AG04450 (cell line): ENCODE data around the gene DNASE2B. TPM values are rescaled to one million over a fixed set of nuclear protein-coding genes. Genes with fewer than 3 reads are reported as not detected.

ENCODE experiments used
- CTCF ChIA-PET: fragments of 300-600, 350-600 bp; formaldehyde crosslinking; extraction: SDS; loops from one replicate; lab custom pipeline; 2022; ENCODE audit warnings: antibody characterized with exemption, inconsistent platforms; lab: Charles Lee
- POLR2A ChIA-PET: fragments of 350-600 bp; formaldehyde crosslinking; extraction: SDS; loops from one replicate; lab custom pipeline; 2021; ENCODE audit warnings: antibody characterized with exemption, inconsistent platforms; lab: Yijun Ruan, JAX
- DNase-seq: peaks from one replicate; pipeline ENCODE4 v3.0.0-alpha.2; 2011; ENCODE audit warnings: low read depth, low spot score
- H3K27ac ChIP-seq: one replicate; pipeline ENCODE4 v1.5.1; 2012; ENCODE audit warnings: low read depth, low read length, control low read depth
- H3K27me3 ChIP-seq: one replicate; pipeline ENCODE4 v1.6.0; 2012; ENCODE audit warnings: low read length; ENCODE audit not compliant: control insufficient read depth, insufficient read depth
- H3K4me3 ChIP-seq: 2 replicates; pipeline ENCODE4 v1.5.1; 2011; ENCODE audit warnings: mild to moderate bottlenecking, low read depth, low read length, control low read depth
- H3K9me3 ChIP-seq: 2 replicates; pipeline ENCODE4 v1.5.1; 2012; ENCODE audit warnings: low read length; ENCODE audit not compliant: control insufficient read depth, insufficient read depth
- polyA plus RNA-seq: library from polyadenylated mRNA; depleted of rRNA; stranded (reverse); fragments of >200 nt; gene quantifications from 2 replicates; pipeline ENCODE4 v1.2.3, GENCODE V29; 2011; rRNA removed
- TF ChIP-seq, protein P1 (sequence below): IDR thresholded peaks from 2 replicates; pipeline ENCODE4 v1.5.1; 2011; ENCODE audit warnings: low read depth, low read length, control low read depth, inconsistent platforms

DNASE2B gene
- polyA plus RNA-seq, 1 experiment = not detected

DNA sequence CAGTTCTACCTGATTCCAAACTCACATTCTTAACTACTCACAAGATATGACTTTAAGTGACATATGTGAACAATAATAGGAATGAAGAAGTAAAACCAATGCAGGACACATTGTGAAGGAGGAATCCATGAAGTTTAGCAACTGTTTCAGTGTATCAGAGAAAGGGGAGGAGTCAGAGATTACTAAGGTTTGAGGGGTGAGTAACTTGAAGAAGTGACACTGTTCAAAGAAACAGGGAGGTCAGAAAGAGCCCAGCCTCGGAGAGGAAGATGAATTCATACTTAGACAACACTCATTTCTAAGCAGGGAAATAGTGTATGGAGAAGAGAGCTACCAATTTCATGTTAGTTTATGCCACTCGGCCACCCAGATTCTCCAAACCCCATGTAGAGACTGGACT lies 52.6 kb downstream of the DNASE2B start:
- ChIA-PET CTCF (interaction anchor here (1.8 kb wide), 1 partner anchor 303 kb away, joined by 5 read pairs; no protein-coding TSS in a partner anchor), POLR2A (no interaction called here)
- TF ChIP-seq, protein P1, sequence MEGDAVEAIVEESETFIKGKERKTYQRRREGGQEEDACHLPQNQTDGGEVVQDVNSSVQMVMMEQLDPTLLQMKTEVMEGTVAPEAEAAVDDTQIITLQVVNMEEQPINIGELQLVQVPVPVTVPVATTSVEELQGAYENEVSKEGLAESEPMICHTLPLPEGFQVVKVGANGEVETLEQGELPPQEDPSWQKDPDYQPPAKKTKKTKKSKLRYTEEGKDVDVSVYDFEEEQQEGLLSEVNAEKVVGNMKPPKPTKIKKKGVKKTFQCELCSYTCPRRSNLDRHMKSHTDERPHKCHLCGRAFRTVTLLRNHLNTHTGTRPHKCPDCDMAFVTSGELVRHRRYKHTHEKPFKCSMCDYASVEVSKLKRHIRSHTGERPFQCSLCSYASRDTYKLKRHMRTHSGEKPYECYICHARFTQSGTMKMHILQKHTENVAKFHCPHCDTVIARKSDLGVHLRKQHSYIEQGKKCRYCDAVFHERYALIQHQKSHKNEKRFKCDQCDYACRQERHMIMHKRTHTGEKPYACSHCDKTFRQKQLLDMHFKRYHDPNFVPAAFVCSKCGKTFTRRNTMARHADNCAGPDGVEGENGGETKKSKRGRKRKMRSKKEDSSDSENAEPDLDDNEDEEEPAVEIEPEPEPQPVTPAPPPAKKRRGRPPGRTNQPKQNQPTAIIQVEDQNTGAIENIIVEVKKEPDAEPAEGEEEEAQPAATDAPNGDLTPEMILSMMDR = no peak
- no peak overlapping the region for H3K27ac ChIP-seq
- no peaks in the 10 kb centered on the region for H3K9me3 ChIP-seq
- no peak overlapping the region for H3K4me3 ChIP-seq
- no peaks in the 10 kb centered on the region for H3K27me3 ChIP-seq
- DNase-seq = no peak

DNA sequence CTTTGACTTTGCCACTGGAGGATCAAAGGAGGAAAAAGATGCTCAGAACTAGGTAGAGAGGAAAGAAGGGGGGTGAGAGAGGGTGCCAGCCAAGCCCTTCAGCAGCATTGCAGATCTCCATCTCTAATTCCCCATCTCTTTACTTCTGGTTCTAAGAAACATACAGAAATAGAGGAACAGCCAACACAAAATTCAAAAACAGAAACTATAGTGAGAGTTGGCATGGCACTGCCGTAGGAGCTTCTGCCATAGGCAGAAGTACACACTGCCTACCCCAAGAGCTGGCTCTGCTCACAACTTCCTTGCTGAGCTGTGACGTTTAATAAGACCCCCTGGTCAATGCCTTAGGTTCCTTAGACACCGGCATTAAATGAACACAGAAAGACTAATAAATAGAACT lies 54.2 kb downstream of the DNASE2B start:
- TF ChIP-seq, protein P1 = no peak
- no peak overlapping the region for H3K27ac ChIP-seq
- ChIA-PET CTCF (no interaction called here), POLR2A (interaction anchor here (0.6 kb wide), 1 partner anchor 59 kb away, joined by 7 read pairs; no protein-coding TSS in a partner anchor)
- no peak overlapping the region for H3K4me3 ChIP-seq
- DNase-seq = no peak
- H3K9me3 ChIP-seq = no peaks in the 10 kb centered on the region
- peaks cover 4% of the 10 kb centered on the region for H3K27me3 ChIP-seq

DNA sequence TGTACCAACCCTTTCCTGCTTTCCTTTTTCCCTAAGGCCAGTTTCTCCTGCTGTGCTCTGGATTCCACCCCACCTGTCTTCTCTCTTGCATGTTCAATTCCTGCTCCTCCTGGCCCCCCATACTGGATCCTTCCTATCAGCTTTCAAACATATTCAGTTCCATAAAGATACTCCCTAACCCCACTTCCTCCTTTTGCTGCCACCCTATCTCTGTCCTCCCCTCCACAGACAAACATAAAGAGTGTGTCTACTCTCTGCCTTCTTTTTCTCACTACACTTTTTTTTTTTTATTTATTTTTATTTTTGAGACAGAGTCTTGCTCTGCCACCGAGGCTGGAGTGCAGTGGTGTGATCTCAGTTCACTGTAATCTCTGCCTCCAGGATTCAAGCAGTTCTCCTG lies 63.8 kb downstream of the DNASE2B start:
- no peak overlapping the region for H3K27ac ChIP-seq
- no peaks in the 10 kb centered on the region for H3K9me3 ChIP-seq
- TF ChIP-seq, protein P1 = no peak
- H3K4me3 ChIP-seq = no peak overlapping the region
- ChIA-PET POLR2A (no interaction called here), CTCF (interaction anchor here (1.4 kb wide), 1 partner anchor 310 kb away, joined by 4 read pairs; no protein-coding TSS in a partner anchor)
- no peak for DNase-seq
- peaks cover 28% of the 10 kb centered on the region for H3K27me3 ChIP-seq

Other genes starting within 250 kb of the DNASE2B start
- gene SAMD13, start 96.8 kb upstream of the DNASE2B start, polyA plus RNA-seq = 0.99 and 1.0 TPM in 2 replicates
- gene RPF1, start 80.8 kb downstream of the DNASE2B start, polyA plus RNA-seq = 36.4 and 46.5 TPM in 2 replicates
- gene SPATA1, start 107.9 kb downstream of the DNASE2B start, polyA plus RNA-seq = 0.81 and 0.99 TPM in 2 replicates
- 124 and 136 TPM in 2 replicates for gene GNG5, start 108.1 kb downstream of the DNASE2B start, polyA plus RNA-seq
- 25.0 and 37.3 TPM in 2 replicates for gene CTBS, start 176.0 kb downstream of the DNASE2B start, polyA plus RNA-seq